PFSK-1 (cell line): Measurements from ENCODE around the gene RO60.

Experiments used
- FOXP2 ChIP-seq: optimal IDR thresholded peaks from 2 replicates; pipeline ENCODE3; 2011; ENCODE audit warnings: borderline replicate concordance, control low read depth, inconsistent platforms; ENCODE audit not compliant: insufficient read depth; ENCODE audit errors: extremely low read length, extremely low read depth
- POLR2AphosphoS5 ChIP-seq: IDR thresholded peaks from 2 replicates; pipeline ENCODE4 v1.6.1; 2012; ENCODE audit warnings: low read depth, mild to moderate bottlenecking, control low read depth, low read length, moderate library complexity
- SIN3A ChIP-seq: IDR thresholded peaks from 2 replicates; pipeline ENCODE4 v1.6.1; 2012; ENCODE audit warnings: mild to moderate bottlenecking, low read length, moderate library complexity, borderline replicate concordance; ENCODE audit not compliant: insufficient read depth
- TAF1 ChIP-seq: IDR thresholded peaks from 2 replicates; pipeline ENCODE4 v1.6.1; 2012; ENCODE audit warnings: low read length, control low read depth, borderline replicate concordance; ENCODE audit not compliant: insufficient read depth
- TF ChIP-seq, protein P1 (sequence below), 2 experiments: IDR thresholded peaks; 2 replicates each; pipeline versions ENCODE4 v1.6.1 to v1.8.0; 2011 to 2012; ENCODE audit warnings: low read depth in 2 of 2, low read length in 2 of 2, control low read depth in 1 of 2, inconsistent platforms in 1 of 2, mild to moderate bottlenecking in 1 of 2, moderate library complexity in 1 of 2; ENCODE audit not compliant: insufficient read depth in 1 of 2

DNA sequence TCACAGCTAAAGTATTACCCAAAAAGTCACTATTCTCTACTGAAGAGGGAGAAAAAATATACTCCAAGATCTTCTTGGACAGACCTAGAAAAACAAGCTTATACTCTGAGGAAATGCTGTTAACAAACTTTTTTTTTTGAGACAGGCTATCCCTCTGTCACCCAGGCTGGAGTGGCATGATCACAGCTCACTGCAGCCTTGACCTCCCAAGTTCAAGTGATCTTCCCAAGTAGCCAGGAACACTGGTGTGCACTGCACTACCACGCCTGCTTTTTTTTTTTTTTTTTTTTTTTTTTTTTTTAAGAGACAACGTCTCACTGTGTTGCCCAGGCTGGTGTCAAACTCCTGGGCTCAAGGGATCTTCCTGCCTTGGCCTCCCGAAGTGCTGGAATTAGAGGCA, 28.5 kb downstream of the RO60 start:
- TF ChIP-seq TAF1 (no peak), POLR2AphosphoS5 (no peak), SIN3A (no peak), FOXP2 (no peak)
- TF ChIP-seq, protein P1, sequence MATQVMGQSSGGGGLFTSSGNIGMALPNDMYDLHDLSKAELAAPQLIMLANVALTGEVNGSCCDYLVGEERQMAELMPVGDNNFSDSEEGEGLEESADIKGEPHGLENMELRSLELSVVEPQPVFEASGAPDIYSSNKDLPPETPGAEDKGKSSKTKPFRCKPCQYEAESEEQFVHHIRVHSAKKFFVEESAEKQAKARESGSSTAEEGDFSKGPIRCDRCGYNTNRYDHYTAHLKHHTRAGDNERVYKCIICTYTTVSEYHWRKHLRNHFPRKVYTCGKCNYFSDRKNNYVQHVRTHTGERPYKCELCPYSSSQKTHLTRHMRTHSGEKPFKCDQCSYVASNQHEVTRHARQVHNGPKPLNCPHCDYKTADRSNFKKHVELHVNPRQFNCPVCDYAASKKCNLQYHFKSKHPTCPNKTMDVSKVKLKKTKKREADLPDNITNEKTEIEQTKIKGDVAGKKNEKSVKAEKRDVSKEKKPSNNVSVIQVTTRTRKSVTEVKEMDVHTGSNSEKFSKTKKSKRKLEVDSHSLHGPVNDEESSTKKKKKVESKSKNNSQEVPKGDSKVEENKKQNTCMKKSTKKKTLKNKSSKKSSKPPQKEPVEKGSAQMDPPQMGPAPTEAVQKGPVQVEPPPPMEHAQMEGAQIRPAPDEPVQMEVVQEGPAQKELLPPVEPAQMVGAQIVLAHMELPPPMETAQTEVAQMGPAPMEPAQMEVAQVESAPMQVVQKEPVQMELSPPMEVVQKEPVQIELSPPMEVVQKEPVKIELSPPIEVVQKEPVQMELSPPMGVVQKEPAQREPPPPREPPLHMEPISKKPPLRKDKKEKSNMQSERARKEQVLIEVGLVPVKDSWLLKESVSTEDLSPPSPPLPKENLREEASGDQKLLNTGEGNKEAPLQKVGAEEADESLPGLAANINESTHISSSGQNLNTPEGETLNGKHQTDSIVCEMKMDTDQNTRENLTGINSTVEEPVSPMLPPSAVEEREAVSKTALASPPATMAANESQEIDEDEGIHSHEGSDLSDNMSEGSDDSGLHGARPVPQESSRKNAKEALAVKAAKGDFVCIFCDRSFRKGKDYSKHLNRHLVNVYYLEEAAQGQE (IDR thresholded peaks at IDR 0.05; ENCODE audit: insufficient read depth in 1 of 2, low read depth in 2 of 2, low read length in 2 of 2) = no peak
